Gastrocnemius medialis (tissue), 4 donors: ENCODE data around the gene FHOD3.

Experiments
- POLR2A ChIP-seq, 2 donors: fragments of 450-650 bp; IDR thresholded peaks; one replicate each; pipeline ENCODE4 v1.6.1; 2017; ENCODE audit warnings: antibody characterized with exemption in 2 of 2, mild to moderate bottlenecking in 2 of 2, moderate library complexity in 2 of 2
- TF ChIP-seq, protein P1 (sequence below), 5 experiments: fragments of 450-650 bp in 3 of 5; fragments of 200-600 bp in 2 of 5; sonication (generic) in 2 of 5; IDR thresholded peaks in 4 of 5; conservative IDR thresholded peaks in 1 of 5; 1 replicate in 4 of 5; 2 replicates in 1 of 5; pipeline ENCODE4 v1.5.1; 2016 to 2019; ENCODE audit warnings: antibody characterized with exemption in 5 of 5, mild to moderate bottlenecking in 3 of 5, moderate library complexity in 3 of 5

DNA sequence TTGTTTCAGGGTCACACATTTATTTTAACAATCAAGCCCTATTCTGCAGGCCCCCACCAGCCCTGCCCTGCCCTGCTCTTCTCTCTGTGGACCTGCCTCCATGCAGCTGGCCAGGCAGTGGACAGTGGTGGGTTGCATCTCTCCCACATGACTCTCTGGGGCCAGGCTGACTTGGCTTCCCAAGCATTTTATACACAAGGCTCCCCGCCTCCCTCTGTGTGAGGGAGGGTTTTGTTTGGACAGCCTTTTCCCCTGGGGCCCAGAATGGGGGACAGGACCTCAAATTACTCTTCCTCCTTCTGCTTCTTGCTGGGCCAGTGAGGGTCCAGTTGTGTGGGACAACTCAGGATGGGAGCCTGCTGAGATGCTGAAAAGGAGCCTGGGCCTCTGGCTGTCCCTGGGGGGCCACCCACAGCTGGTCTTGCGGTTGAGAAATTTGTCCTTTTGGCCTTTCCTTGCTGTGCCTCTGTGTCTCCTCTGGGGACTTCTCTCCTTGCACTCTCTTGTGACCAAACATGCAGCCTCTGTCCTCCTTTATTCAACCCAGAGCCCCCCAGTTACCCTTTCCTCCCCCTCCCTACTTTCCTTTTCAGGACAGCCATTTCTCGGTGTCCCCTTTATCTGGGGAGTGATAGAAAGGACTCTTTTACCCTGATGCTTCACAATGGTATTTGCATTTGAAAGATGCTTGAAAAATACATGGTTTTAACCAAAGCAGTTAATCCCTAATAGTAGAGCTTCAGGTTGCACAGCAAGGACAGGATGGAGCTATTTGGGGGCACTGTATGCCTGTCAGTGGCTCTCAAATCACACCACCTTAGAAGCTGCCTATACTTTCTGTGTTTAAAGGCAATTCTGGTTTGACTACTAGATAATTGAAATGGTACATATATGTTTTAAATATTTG, 151.1 kb downstream of the FHOD3 start:
- TF ChIP-seq POLR2A (IDR thresholded peaks at IDR 0.05), result no peak
- TF ChIP-seq, protein P1, sequence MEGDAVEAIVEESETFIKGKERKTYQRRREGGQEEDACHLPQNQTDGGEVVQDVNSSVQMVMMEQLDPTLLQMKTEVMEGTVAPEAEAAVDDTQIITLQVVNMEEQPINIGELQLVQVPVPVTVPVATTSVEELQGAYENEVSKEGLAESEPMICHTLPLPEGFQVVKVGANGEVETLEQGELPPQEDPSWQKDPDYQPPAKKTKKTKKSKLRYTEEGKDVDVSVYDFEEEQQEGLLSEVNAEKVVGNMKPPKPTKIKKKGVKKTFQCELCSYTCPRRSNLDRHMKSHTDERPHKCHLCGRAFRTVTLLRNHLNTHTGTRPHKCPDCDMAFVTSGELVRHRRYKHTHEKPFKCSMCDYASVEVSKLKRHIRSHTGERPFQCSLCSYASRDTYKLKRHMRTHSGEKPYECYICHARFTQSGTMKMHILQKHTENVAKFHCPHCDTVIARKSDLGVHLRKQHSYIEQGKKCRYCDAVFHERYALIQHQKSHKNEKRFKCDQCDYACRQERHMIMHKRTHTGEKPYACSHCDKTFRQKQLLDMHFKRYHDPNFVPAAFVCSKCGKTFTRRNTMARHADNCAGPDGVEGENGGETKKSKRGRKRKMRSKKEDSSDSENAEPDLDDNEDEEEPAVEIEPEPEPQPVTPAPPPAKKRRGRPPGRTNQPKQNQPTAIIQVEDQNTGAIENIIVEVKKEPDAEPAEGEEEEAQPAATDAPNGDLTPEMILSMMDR (IDR thresholded peaks at IDR 0.05 in 4 of 5, conservative IDR thresholded peaks at IDR 0.05 in 1 of 5), result no peak
